Right lobe of liver (tissue), 6 donors: ENCODE results near the gene KCNJ5. TPM values are rescaled to one million over a fixed set of nuclear protein-coding genes. Genes with fewer than 3 reads are reported as not detected.

Experiments used
- ATAC-seq, 4 donors: fragments of 200-7000 bp; cut with Tn5 transposase; one replicate each; pipeline ENCODE4 v1.9.1; 2020; ENCODE audit warnings: mild to moderate bottlenecking in 4 of 4, moderate library complexity in 4 of 4
- DNase-seq, 3 donors: peaks; one replicate each; pipeline ENCODE4 v3.0.0-alpha.2; 2020
- H3K27ac ChIP-seq, 3 donors: fragments of 200-600 bp; one replicate each; pipeline ENCODE4 v1.8.0; 2022
- H3K27me3 ChIP-seq, 2 donors: fragments of 200-600 bp; one replicate each; pipeline ENCODE4 v1.8.0; 2022
- H3K36me3 ChIP-seq, 4 donors: fragments of 200-600 bp; sonication (generic) in 1 of 4; one replicate each; pipeline versions ENCODE4 v1.5.1 to v1.8.0; 2017 to 2022; ENCODE audit warnings: control low read depth in 1 of 4
- H3K4me1 ChIP-seq, 4 donors: fragments of 200-600 bp; sonication (generic) in 1 of 4; one replicate each; pipeline versions ENCODE4 v1.5.1 to v1.8.0; 2017 to 2022; ENCODE audit warnings: control low read depth in 1 of 4
- H3K4me3 ChIP-seq, 3 donors: fragments of 200-600 bp; one replicate each; pipeline ENCODE4 v1.8.0; 2022
- H3K9me3 ChIP-seq, 4 donors: fragments of 200-600 bp; sonication (generic) in 1 of 4; one replicate each; pipeline versions ENCODE4 v1.5.1 to v1.8.0; 2017 to 2022; ENCODE audit warnings: control low read depth in 1 of 4
- POLR2A ChIP-seq: fragments of 450-650 bp; IDR thresholded peaks from one replicate; pipeline ENCODE4 v1.6.1; 2017; ENCODE audit warnings: antibody characterized with exemption, mild to moderate bottlenecking
- WGBS: methylation state at CpG from one replicate; pipeline ENCODE4 v1.1.6; 2018; ENCODE audit warnings: low coverage, low lambda C conversion rate; ENCODE audit not compliant: insufficient coverage; ENCODE audit errors: missing lambda C conversion rate; 5-methylcytosine and 5-hydroxymethylcytosine counted together
- intact Hi-C, 2 donors: fragments of 100-400 bp; cut with DNase I; formaldehyde crosslinking; loops; one replicate each; pipeline versions ENCODE4 v1.11.2 to v1.14.1; 2022
- total RNA-seq, 6 experiments: library from RNA; depleted of rRNA in 2 of 6; stranded (reverse); fragments of >200 nt in 2 of 6; fragmentation: NEBNext Ultra II Directional in 3 of 6; extraction: Animal tissue kit (Norgen Biotek cat#: 25700) in 3 of 6; gene quantifications; one replicate each; pipeline versions ENCODE4 v1.1.0 to v1.2.4, GENCODE V29; 2016 to 2023
- TF ChIP-seq, protein P1 (sequence below), 4 donors: fragments of 200-600 bp in 3 of 4; fragments of 450-650 bp in 1 of 4; IDR thresholded peaks; one replicate each; pipeline versions ENCODE4 v1.5.1 to v1.8.0; 2016 to 2022; ENCODE audit warnings: antibody characterized with exemption in 4 of 4, mild to moderate bottlenecking in 2 of 4
- donor health status: DM: no; HTN: yes; CAD: no.
- donor health status: DM: no; HTN: no; CAD: no.
- donor health status: DM: no; HTN: no; CAD: no.
- donor health status: DM: no; HTN: yes; CAD: no.
- donor health status: DM: no; HTN: yes; CAD: no.

The KCNJ5 gene
- total RNA-seq, 6 experiments from 2014 or later, result 0.05 to 0.80 (median 0.11) TPM

- Histone ChIP-seq H3K4me1 (no peaks in the 10 kb centered on the region), H3K9me3 (no peaks in the 10 kb centered on the region), H3K4me3 (no peak overlapping the region), H3K27me3 (no peaks in the 10 kb centered on the region), H3K36me3 (no peaks in the 10 kb centered on the region), H3K27ac (no peak overlapping the region)
- intact Hi-C loops, result no loop called here
- no peak for DNase-seq
- TF ChIP-seq POLR2A, result no peak
- TF ChIP-seq, protein P1, sequence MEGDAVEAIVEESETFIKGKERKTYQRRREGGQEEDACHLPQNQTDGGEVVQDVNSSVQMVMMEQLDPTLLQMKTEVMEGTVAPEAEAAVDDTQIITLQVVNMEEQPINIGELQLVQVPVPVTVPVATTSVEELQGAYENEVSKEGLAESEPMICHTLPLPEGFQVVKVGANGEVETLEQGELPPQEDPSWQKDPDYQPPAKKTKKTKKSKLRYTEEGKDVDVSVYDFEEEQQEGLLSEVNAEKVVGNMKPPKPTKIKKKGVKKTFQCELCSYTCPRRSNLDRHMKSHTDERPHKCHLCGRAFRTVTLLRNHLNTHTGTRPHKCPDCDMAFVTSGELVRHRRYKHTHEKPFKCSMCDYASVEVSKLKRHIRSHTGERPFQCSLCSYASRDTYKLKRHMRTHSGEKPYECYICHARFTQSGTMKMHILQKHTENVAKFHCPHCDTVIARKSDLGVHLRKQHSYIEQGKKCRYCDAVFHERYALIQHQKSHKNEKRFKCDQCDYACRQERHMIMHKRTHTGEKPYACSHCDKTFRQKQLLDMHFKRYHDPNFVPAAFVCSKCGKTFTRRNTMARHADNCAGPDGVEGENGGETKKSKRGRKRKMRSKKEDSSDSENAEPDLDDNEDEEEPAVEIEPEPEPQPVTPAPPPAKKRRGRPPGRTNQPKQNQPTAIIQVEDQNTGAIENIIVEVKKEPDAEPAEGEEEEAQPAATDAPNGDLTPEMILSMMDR (IDR thresholded peaks at IDR 0.05), result no peak
- ATAC-seq, result no peak
- WGBS, result no CpG with 5 or more reads among the region's 2 CpGs
Measured at GRCh38 chr11:128878455-128878854, 12.7 kb upstream of the KCNJ5 start.

GRCh38 chr11:128879817-128880216, 11.3 kb upstream of the KCNJ5 start:
- Histone ChIP-seq H3K27ac (no peak overlapping the region), H3K36me3 (no peaks in the 10 kb centered on the region), H3K27me3 (no peaks in the 10 kb centered on the region), H3K4me3 (no peak overlapping the region), H3K9me3 (no peaks in the 10 kb centered on the region), H3K4me1 (no peaks in the 10 kb centered on the region)
- WGBS, result 84% methylated on average over 7 of the region's 12 CpGs
- intact Hi-C loops, result no loop called here
- TF ChIP-seq, protein P1 (IDR thresholded peaks at IDR 0.05), result no peak
- TF ChIP-seq POLR2A, result no peak
- ATAC-seq, result no peak
- no peak for DNase-seq

GRCh38 chr11:128881221-128881620, 9.9 kb upstream of the KCNJ5 start:
- intact Hi-C loops, result no loop called here
- Histone ChIP-seq H3K27me3 (no peaks in the 10 kb centered on the region), H3K36me3 (no peaks in the 10 kb centered on the region), H3K9me3 (no peaks in the 10 kb centered on the region), H3K27ac (no peak overlapping the region), H3K4me1 (no peaks in the 10 kb centered on the region), H3K4me3 (no peak overlapping the region)
- 40% methylated on average over 8 of the region's 8 CpGs for WGBS
- no peak for DNase-seq
- TF ChIP-seq POLR2A, result no peak
- TF ChIP-seq, protein P1 (IDR thresholded peaks at IDR 0.05), result no peak
- no peak for ATAC-seq

- intact Hi-C loops, result no loop called here
- H3K4me3 ChIP-seq, result no peak overlapping the region
- DNase-seq, result no peak
- 39% methylated on average over 5 of the region's 5 CpGs for WGBS
- ATAC-seq, result no peak
- no peaks in the 10 kb centered on the region for H3K27me3 ChIP-seq
- no peaks in the 10 kb centered on the region for H3K4me1 ChIP-seq
- no peaks in the 10 kb centered on the region for H3K36me3 ChIP-seq
- H3K9me3 ChIP-seq, result no peaks in the 10 kb centered on the region
- TF ChIP-seq POLR2A, result no peak
- TF ChIP-seq, protein P1 (IDR thresholded peaks at IDR 0.05), result no peak
- no peak overlapping the region for H3K27ac ChIP-seq
Measured at GRCh38 chr11:128882451-128882850, 8.7 kb upstream of the KCNJ5 start.

DNA sequence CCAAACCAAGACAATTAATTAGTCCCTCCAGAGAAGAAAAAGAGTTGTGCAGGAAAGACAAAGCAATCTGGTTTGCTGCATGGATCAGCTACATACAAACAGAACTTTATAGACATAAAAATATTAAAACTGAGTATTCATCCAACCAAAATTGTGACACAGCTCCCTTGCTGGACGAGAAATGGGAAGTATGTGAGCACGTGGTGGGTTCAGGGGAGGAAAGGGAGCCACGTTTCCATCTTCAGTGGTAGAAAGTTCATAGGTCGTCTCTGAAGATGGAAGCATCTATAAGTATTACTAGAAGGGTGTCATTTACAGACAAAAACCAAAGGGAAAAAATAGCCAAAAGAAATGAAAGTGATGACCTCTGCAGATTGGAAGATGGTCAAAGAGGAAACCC, 7.1 kb upstream of the KCNJ5 start:
- Histone ChIP-seq H3K36me3 (no peaks in the 10 kb centered on the region), H3K4me3 (no peak overlapping the region), H3K27ac (no peak overlapping the region), H3K4me1 (no peaks in the 10 kb centered on the region), H3K27me3 (no peaks in the 10 kb centered on the region), H3K9me3 (no peaks in the 10 kb centered on the region)
- WGBS, result 22% methylated on average over 4 of the region's 4 CpGs
- no peak for DNase-seq
- no peak for TF ChIP-seq POLR2A
- TF ChIP-seq, protein P1 (IDR thresholded peaks at IDR 0.05), result no peak
- ATAC-seq, result no peak
- intact Hi-C loops, result no loop called here
